Measurements from ENCODE around the gene CUX1.

- TF ChIP-seq GATA3 (IDR thresholded peaks at IDR 0.05; ENCODE audit: low read depth, low read length) (no peak), GATA2 (IDR thresholded peaks at IDR 0.05; ENCODE audit: low read depth, low read length) (no peak)
Measured at GRCh38 chr7:102318482-102318971, 501.1 kb downstream of the CUX1 start.

All from SH-SY5Y (cell line).